GM19238 (cell line): ENCODE data around the gene HIP1.
A peak's percentile ranks its signal among the peaks of the same experiment; 100 is the strongest.
"Not testable (repeated sequence)": the region's sequence is repeated elsewhere in the genome, so short reads cannot be mapped to it uniquely, and the experiment has no call there.

ENCODE experiments used
- DNase-seq: peaks from one replicate; pipeline ENCODE4 v3.0.0; 2011; ENCODE audit warnings: low spot score; ENCODE audit not compliant: insufficient read length

HIP1 gene

GRCh38 chr7:75739796-75740672 is 1.3 kb upstream of the HIP1 start:
- DNase-seq, result no peak

DNA sequence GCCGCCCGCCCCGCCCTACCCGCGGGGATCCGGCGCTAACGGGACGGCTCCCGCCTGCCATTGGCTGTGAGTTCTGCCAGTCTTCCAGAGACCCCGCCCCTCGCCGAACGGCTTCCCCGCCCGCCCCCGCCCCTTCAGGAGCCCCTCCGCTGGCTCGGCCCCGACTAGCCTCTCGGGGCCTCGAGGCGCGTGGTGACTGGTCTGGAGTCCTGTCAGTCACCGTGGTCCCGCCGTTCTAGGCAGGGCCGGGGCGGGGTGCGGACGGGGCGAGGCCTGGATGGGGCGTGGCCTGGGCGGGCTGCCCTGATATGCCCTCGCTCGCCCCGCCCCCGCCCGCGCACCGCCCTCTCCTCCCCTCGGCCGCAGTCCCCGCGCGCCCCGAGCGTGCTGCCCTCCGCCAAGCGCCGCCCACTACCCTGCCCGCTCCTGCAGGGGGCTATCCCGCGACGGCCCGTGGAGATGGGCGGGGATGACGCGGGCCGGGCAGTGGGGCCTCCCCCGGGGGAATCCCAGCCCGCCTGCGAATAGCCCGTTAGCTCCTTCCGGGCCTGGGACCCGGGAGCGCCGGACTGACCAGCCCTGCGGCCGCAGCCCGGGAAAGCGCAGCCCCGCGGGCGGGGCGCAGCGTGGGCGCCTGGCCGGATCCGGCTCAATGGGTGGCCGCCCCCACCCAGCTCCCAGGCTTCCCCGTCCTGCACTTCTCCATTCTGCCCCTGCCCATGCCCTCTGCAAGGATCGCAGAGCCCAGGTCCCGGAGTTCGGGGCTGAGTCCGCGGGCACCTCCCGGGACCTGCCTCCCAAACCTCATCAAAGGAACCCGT is 444 bp upstream of the HIP1 start:
- peak; percentile 98 for DNase-seq

GRCh38 chr7:75737856-75738603 is 711 bp downstream of the HIP1 start:
- no peak for DNase-seq

DNA sequence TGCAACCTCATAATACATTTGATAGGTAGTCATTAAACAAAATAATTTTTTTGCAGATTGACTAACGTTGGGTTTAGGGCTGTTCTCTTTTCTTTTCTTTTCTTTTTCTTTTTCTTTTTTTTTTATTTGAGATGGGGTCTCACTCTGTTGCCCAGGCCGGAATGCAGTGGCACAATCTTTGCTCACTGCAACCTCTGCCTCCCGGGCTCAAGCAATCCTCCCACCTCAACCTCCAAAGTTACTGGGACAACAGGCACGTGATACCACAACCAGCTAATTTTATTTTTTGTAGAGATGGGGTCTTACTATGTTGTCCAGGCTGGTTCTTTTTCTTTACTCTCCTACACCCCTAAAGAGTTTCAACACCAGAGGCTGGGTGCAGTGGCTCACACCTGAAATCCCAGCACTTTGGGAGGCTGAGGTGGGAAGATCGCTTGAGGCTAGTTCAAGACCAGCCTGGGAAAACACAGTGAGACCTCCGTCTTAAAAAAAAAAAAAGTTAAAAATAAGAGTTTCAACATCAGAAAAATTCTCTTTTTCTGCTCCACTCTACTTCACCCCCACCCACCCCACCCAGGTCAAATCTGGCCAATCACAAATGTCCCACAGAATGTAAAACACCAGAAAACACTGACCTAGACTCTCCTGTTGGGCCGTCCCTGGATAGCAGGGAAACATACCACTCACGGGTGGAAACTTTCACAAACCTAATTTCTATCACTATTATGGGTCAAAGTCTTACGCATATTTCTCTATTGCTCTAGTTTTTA is 3.0 kb downstream of the HIP1 start:
- no peak for DNase-seq

GRCh38 chr7:75734586-75735458 is 3.9 kb downstream of the HIP1 start:
- DNase-seq, result no peak

DNA sequence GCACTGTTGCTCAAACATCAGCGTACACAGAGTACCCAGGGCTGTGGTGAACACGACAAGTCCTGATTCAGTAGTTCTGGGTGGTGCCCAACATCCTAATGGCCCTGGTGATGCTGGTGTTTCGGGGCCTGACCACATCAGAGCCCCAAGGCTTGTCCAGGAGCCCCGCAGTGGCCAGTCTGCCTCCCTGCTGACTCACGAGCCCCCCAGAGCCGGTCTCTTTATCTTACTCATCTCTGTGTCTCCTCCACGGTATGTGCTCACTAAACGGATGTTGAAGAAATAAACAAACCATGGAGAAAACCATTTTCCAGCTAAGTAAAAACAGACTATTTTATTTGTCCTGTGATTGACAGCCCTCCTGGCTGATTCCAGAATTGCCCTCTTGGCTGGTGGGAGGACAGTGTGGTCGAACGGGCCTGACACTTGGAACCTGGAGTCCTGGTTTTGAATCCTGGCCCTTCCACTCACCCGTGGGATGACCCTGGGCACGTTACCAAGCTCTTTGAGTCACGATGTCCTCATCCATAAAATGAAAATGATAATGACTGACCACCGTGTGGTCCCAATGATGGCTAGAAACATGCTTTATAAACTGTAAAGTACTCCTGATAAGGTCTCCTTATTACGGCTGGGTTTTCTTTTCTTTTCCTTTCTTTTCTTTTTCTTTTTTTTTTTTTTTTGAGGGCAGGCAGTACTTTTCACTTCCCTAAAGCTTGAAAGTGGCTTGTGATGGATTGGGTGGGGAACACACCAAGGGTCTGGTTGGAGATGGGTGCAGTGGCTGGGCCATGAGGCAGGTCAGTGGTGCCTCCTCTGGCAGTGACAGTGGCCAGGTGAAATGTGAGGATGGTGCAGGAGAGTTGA is 5.7 kb downstream of the HIP1 start:
- DNase-seq, result no peak

DNA sequence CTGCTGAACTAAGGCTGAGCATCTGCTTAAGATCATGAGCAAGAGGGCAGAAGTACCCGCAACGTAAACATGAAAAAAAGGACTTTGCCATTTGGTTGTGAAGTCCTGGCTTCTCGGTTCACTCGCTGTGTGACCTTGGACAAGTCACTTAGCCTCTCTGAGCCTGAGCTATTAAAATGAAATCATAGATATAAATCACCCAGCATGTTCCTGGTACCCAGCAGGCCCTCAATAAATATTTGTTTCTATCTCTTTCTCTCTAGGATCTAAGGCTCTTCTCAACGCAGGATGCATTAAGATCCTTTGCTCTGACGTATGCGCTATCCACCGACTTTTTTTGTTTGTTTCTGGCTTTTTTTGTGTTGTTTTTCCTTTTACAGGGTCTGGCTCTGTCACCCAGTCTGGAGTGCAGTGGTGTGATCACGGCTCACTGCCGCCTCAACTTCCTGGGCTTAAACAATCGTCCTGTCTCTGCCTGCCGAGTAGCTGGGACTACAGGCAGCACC is 6.7 kb downstream of the HIP1 start:
- no peak for DNase-seq

- DNase-seq, result no peak
Observed at GRCh38 chr7:75729851-75730274, 8.9 kb downstream of the HIP1 start.

DNA sequence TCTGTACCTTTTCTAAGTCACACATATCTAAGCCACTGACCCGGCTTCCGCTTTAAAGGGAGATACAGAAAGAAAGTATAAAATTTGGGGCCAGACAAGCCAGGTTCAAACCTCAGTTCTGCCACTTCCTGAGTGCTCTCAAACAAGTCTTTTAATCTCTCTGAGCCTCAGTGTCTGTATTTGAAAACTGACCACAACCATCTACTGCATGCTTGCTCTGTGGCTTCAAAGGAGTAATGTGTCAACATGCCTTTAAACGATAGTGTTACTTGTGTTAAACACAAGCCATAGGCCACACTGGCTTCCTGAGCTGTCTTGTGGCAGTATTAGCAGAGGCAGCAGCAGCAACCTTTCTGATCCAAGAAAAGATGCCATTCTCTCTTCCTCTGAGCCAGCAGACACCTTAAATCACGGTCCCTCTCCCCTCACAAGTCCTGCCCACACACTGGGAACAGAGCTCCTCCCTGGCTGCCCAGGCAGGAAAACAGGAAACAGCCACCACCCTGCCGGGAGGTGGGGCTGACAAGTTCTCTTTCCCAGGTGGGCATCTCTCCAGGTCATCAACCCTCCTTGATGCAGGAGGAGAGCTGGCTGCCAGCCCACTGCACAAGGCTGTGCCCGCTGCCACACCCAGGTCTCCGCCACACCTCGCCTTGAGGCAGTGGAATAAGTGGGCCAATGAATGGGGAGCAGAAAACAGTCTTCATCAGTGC is 10.7 kb downstream of the HIP1 start:
- DNase-seq, result no peak

DNA sequence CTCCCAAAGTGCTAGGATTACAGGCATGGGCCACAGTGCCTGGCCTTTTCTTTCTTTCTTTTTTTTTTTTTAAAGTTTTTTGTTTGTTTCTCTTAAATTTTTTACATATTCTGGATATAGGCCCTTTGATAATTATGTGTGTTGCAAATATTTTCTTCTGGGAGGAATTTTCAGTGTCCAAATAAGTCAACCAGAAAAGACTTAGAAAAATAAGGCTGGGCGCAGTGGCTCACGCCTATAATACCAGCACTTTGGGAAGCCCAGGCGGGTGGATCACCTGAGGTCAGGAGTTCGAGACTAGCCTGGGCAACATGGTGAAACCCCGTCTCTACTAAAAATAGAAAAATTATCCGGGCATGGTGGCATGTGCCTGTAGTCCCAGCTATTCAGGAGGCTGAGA is 11.4 kb downstream of the HIP1 start:
- DNase-seq, result not testable (repeated sequence)

DNA sequence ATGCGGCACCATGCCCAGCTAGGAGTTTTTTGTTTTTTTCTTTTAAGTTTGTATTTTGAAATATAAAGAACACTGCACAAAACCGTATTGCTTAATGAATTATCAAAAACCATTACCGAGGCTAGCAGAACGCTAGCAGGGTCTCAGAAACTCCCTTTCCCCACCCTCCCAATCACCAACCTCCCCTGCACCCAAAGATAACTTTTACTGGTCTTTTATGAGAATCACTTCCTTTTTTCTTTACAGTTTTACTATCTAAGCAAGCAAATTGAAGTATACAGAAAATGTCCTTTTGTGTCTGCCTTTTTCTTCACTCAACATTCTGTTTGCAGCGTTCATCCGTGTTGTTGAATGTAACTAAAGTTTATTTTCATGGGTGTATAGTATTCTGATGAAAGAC is 13.4 kb downstream of the HIP1 start:
- no peak for DNase-seq

DNA sequence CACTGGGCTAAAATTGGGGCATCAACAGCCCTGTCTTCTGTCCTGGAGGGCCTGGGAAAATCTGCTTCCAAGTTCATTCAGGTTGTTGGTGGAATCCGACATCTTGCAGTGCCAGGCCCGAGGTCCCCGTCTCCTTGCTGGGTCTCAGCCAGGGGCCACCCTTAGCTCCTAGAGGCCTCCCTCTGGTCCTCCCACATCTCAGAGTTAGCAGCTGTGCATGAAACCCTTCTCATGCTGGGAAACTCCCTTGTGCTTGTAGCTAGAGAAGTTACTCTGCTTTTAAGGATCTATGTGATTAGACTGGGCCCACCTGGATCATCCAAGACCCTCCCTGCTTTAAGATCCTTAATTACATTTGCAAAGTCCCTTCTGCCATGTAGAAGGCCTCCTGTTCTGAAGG is 15.3 kb downstream of the HIP1 start:
- no peak for DNase-seq

GRCh38 chr7:75722373-75722772 is 16.4 kb downstream of the HIP1 start:
- DNase-seq, result no peak

- not testable (repeated sequence) for DNase-seq
Observed at GRCh38 chr7:75721922-75722321, 16.8 kb downstream of the HIP1 start.

GRCh38 chr7:75721426-75721825 is 17.3 kb downstream of the HIP1 start:
- no peak for DNase-seq

GRCh38 chr7:75719626-75720025 is 19.1 kb downstream of the HIP1 start:
- no peak for DNase-seq

DNA sequence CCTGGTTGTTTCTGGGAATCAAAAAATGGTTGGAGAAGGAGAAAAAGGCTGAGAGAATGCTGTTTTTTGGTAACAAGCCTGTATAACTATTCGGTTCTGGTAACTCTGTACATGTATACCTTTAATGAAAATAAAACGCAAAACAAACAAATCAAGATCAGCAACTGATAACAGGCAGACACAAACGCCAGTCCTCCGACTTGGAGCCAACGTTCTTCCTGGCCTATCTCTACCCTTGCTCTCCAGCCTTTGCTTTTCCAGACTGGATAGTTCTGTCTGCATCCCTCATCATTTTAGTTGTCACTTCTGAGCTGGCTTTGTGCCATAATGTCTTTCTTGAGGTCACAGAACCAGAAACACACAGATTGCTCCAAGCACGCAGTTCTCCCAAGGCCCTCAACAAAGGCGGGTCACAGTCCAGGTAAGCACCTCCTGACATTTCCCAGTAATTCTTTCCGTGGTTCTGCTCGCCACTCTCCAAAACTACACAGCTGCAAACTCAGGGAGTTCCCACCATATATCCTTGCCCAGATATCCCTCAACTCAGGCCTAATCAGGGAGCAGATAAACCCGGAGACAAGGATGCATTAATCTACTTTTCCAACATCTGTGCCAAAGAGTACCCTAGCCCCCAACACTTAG is 20.2 kb downstream of the HIP1 start:
- no peak for DNase-seq

GRCh38 chr7:75717746-75718145 is 21.0 kb downstream of the HIP1 start:
- DNase-seq, result not testable (repeated sequence)
